HepG2 (cell line): ENCODE data around the gene ASMT. TPM values are rescaled to one million over a fixed set of nuclear protein-coding genes. Genes with fewer than 3 reads are reported as not detected.

Experiments used
- GATAD1 ChIP-seq: IDR thresholded peaks from 2 replicates; pipeline ENCODE4 v1.6.1; 2016; ENCODE audit warnings: missing genetic modification reagents, missing compliant biosample characterization
- JUN ChIP-seq: sonication (generic); formaldehyde crosslinking; IDR thresholded peaks from 2 replicates; pipeline ENCODE4 v1.4.0; 2020; ENCODE audit warnings: mild to moderate bottlenecking, missing genetic modification reagents
- PCBP1 ChIP-seq: fragments of 200-400 bp; formaldehyde crosslinking; IDR thresholded peaks from 2 replicates; pipeline ENCODE4 v1.6.1; 2017; ENCODE audit warnings: mild to moderate bottlenecking, low read depth, low read length, borderline replicate concordance
- SIN3B ChIP-seq: fragments of 150-350 bp; IDR thresholded peaks from 2 replicates; pipeline ENCODE4 v1.6.1; 2014; ENCODE audit warnings: low read length
- SRSF1 ChIP-seq: fragments of 200-400 bp; formaldehyde crosslinking; optimal IDR thresholded peaks from 2 replicates; pipeline ENCODE3; 2017; ENCODE audit warnings: mild to moderate bottlenecking, low read depth, low read length, moderate library complexity
- TBL1XR1 ChIP-seq: fragments of 150-350 bp; IDR thresholded peaks from 2 replicates; pipeline ENCODE4 v1.6.1; 2014; ENCODE audit warnings: borderline replicate concordance, low read length; ENCODE audit not compliant: partially characterized antibody
- ZNF446 ChIP-seq: sonication (generic); formaldehyde crosslinking; IDR thresholded peaks from 2 replicates; pipeline ENCODE4 v1.5.0; 2020; ENCODE audit warnings: mild to moderate bottlenecking, missing genetic modification reagents
- ZNF501 ChIP-seq: sonication (generic); formaldehyde crosslinking; IDR thresholded peaks from 2 replicates; pipeline ENCODE4 v1.5.1; 2020; ENCODE audit warnings: mild to moderate bottlenecking, moderate library complexity, missing genetic modification reagents
- ZNF543 ChIP-seq: sonication (generic); formaldehyde crosslinking; IDR thresholded peaks from 2 replicates; pipeline ENCODE4 v1.4.0; 2020; ENCODE audit warnings: mild to moderate bottlenecking, missing genetic modification reagents
- ZNF564 ChIP-seq: sonication (generic); formaldehyde crosslinking; IDR thresholded peaks from 2 replicates; pipeline ENCODE4 v1.8.1; 2023; ENCODE audit warnings: mild to moderate bottlenecking, missing genetic modification reagents
- ZNF713 ChIP-seq: sonication (generic); formaldehyde crosslinking; IDR thresholded peaks from 2 replicates; pipeline ENCODE4 v1.4.0; 2020; ENCODE audit warnings: mild to moderate bottlenecking, missing genetic modification reagents
- polyA plus RNA-seq, 8 experiments: library from polyadenylated mRNA; depleted of rRNA in 3 of 8; stranded (reverse) in 7 of 8; unstranded in 1 of 8; fragments of >200 nt; fragmentation: Illumina TruSeq in 4 of 8; extraction: Trizol in 4 of 8; gene quantifications; 2 replicates each; pipeline versions ENCODE4 v1.2.1 to v1.2.3, GENCODE V29; 2011 to 2016; ENCODE audit warnings: low read depth in 4 of 8, missing spikeins in 1 of 8, mixed read lengths in 1 of 8; ENCODE audit not compliant: insufficient read depth in 1 of 8
- total RNA-seq, 5 experiments: library from RNA; depleted of rRNA; stranded (reverse); fragments of >200 nt; fragmentation: Illumina TruSeq; extraction: Trizol; gene quantifications; 2 replicates each; pipeline ENCODE4 v1.2.3, GENCODE V29; 2016; ENCODE audit warnings: low read depth in 1 of 5
- TF ChIP-seq, protein P1 (sequence below): sonication (generic); formaldehyde crosslinking; IDR thresholded peaks from 2 replicates; pipeline ENCODE4 v1.4.0; 2020; ENCODE audit warnings: low read depth, mild to moderate bottlenecking, missing genetic modification reagents
- TF ChIP-seq, protein P2 (sequence below): sonication (generic); formaldehyde crosslinking; IDR thresholded peaks from 2 replicates; pipeline ENCODE4 v1.5.1; 2020; ENCODE audit warnings: mild to moderate bottlenecking, missing genetic modification reagents, moderate library complexity

ASMT gene
- total and polyA plus RNA-seq, 2 of the 13 experiments (the other 11 are each of a cell fraction or from before 2014, with no cell fraction given): 0.04 TPM; not detected in 1

GRCh38 chrX:1591863-1592469 lies 22.9 kb upstream of the ASMT start (continued):
- TF ChIP-seq TBL1XR1 (no peak), GATAD1 (0 out of 2 replicates have a peak, but pooled peaks have one; percentile 2), ZNF543 (no peak), ZNF713 (no peak), PCBP1 (0 out of 2 replicates have a peak, but pooled peaks have one; percentile 71), ZNF564 (0 out of 2 replicates have a peak, but pooled peaks have one; percentile 21), JUN (CRISPR knock-in tag) (no peak), SRSF1 (peak; percentile 49), ZNF446 (CRISPR knock-in tag) (0 out of 2 replicates have a peak, but pooled peaks have one; percentile 35), SIN3B (no peak), ZNF501 (CRISPR knock-in tag) (peak; percentile 65; the same call in 1 of the 2 replicates)
- TF ChIP-seq, protein P1, sequence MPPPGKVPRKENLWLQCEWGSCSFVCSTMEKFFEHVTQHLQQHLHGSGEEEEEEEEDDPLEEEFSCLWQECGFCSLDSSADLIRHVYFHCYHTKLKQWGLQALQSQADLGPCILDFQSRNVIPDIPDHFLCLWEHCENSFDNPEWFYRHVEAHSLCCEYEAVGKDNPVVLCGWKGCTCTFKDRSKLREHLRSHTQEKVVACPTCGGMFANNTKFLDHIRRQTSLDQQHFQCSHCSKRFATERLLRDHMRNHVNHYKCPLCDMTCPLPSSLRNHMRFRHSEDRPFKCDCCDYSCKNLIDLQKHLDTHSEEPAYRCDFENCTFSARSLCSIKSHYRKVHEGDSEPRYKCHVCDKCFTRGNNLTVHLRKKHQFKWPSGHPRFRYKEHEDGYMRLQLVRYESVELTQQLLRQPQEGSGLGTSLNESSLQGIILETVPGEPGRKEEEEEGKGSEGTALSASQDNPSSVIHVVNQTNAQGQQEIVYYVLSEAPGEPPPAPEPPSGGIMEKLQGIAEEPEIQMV (CRISPR knock-in tag): no peak
- TF ChIP-seq, protein P2, sequence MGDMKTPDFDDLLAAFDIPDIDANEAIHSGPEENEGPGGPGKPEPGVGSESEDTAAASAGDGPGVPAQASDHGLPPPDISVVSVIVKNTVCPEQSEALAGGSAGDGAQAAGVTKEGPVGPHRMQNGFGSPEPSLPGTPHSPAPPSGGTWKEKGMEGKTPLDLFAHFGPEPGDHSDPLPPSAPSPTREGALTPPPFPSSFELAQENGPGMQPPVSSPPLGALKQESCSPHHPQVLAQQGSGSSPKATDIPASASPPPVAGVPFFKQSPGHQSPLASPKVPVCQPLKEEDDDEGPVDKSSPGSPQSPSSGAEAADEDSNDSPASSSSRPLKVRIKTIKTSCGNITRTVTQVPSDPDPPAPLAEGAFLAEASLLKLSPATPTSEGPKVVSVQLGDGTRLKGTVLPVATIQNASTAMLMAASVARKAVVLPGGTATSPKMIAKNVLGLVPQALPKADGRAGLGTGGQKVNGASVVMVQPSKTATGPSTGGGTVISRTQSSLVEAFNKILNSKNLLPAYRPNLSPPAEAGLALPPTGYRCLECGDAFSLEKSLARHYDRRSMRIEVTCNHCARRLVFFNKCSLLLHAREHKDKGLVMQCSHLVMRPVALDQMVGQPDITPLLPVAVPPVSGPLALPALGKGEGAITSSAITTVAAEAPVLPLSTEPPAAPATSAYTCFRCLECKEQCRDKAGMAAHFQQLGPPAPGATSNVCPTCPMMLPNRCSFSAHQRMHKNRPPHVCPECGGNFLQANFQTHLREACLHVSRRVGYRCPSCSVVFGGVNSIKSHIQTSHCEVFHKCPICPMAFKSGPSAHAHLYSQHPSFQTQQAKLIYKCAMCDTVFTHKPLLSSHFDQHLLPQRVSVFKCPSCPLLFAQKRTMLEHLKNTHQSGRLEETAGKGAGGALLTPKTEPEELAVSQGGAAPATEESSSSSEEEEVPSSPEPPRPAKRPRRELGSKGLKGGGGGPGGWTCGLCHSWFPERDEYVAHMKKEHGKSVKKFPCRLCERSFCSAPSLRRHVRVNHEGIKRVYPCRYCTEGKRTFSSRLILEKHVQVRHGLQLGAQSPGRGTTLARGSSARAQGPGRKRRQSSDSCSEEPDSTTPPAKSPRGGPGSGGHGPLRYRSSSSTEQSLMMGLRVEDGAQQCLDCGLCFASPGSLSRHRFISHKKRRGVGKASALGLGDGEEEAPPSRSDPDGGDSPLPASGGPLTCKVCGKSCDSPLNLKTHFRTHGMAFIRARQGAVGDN (CRISPR knock-in tag): 0 out of 2 replicates have a peak, but pooled peaks have one; percentile 1
